Suppressor macrophage (primary cell): ENCODE results near the gene ZNF821.
"Not testable (repeated sequence)": the region's sequence is repeated elsewhere in the genome, so short reads cannot be mapped to it uniquely, and the experiment has no call there.

Experiments
- DNase-seq, 4 experiments: peaks; one replicate each; pipeline ENCODE4 v3.0.0-alpha.2; 2020 to 2022

The ZNF821 gene

DNA sequence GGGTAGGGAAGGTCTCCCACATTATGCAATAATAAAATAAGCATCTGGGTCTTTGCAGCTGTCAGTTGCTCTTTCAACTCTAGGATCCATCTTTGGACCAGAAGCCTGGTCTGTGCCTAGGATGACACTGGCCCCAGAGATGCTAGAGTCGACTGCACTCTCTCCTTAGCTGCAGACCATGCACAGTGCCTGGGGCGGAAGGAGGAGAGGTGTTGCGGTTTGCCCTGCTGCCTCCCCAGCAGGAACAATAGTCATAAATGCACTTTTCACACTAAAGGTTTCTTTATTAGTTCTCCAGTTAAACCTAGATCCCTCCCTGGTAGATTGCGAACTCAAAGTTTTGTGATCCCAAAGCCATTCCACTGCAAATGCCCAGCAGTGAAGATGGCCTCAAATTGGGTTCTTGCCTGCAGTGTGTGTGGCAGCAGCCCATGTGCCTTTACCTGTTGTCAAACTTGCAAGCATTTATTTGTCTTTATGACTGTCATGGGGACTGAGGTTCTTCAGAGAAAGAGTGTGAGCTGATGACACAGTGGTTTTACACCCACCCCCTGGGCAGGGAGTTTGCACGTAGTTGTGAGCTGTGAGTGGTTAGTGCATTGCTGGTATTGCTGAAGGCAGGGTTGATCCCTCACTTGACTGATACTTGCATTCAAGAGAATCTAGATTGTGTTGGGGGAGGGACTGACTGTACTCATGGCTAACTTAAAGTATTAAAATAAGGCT is 27.9 kb downstream of the ZNF821 start:
- no peak for DNase-seq

DNA sequence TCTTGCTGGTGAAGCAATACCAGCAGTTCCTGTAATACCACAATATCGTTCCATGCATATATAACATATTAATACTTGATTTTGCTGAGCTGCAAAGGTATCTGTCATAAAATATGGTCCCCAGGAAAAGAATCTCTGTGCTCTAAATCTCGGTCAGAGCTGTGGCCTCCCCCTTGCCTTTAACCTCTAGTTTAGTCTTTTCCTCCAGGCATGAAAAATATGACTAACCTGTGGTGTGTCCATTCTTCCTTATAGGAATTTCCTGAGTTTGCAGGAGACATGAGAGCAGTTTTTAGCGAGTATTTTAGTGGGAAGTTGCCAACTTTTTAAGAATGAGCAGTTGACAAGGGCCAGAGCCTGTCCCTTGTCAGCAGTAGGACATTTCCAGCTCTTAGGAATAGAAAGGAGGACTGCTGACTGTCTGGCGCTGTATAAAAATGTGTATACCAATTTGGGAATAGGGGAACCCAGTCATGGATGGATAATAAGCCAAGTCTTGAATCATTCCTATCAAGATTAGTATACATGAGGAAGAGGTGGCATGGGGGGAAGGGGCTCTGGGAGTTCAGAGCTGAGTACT is 29.5 kb downstream of the ZNF821 start:
- no peak for DNase-seq

DNA sequence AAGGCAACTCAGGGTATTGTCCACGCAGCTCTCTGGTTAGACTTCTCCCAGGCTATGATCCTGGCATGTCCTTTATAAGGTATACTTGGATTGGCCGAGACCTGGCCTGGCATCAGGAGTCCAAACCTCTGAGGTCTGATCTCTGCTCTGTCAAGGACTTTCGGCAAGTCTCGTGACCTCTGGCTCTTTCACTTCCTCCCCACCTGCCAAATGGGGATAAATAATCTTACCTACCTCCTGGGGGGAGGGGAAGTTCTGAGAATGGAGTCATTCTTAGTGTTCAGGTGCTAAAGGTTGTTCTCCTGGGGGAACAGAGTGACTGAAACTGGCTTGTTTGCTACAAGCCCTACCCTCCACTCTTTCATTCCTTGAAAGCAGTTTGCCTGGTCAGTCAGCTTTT is 30.6 kb downstream of the ZNF821 start:
- DNase-seq = no peak

DNA sequence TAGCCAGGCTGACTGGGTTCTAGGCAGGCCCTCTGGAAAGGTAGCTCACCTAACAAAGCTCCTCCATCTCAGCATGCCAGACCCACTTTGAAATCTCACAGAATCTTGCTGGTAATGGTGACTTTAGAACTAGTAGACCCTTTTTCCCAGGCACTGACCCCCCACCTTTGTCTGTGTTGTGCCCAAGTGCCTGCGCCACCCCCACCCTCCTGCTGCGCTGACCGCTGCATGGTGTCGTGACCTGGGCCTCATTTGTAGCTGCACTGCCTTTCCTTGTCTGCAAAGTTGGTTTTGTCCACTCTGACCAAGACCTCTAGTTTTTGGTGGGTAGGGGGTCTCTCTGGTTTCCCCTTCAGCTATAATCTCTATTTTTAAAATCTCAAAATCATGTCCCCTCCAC is 31.4 kb downstream of the ZNF821 start:
- no peak for DNase-seq

DNA sequence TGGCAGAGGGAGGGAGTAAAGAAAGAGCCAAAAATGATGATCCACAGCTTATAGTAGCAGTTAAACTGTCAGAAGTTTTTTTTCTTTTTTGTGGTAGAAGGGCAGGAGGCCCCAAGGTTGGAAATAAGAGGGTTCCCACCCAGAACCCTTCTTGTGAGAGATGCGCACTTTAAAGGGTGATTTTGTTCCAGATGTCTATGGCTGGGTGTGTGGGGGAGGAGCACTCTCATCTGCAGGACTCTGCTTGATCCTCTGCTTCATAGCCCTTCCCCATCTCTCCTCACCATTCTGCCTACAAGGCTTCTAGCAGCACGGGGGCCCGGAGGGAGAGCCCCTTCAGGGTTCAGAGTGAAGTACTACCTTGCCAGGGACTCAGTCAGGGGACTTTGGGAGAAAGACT is 31.8 kb downstream of the ZNF821 start:
- no peak for DNase-seq

DNA sequence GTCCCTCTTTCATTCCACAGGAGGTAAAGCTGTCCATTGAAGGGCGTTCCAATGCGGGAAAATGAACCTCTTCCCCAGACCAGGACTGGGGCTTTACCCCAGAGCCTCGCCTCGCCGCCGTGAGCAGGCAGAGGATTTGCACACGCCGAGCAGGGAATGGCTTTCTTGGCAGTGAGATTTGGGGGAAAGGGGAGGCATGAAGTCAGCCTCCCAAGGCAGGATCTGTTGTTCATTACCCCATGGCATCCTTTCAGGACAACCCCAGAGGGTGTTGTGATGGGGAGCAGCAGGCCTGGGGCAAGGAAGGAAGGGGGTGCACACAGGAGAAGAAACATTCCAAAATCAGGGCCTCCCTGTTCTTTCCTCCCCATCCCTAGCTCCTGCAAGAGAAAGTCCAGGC is 32.2 kb downstream of the ZNF821 start:
- DNase-seq = no peak

DNA sequence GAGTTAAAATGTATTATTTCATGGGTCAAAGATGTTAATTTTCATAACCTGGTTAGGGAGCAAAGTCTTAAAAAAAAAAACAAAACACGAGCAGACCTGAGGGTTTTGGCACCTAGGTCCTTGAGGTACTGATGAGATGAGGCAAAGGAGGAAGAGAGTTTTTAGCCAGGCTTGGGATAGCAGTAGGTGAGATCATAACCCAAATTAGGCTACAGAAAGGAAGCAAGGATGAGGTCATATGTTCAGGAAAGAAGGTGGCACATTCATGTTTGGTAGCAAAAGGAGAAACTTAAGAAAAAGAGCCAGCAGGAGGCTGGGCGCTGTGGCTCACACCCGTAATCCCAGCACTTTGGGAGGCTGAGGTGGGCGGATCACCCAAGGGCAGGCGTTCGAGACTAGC is 35.4 kb downstream of the ZNF821 start:
- DNase-seq = no peak

DNA sequence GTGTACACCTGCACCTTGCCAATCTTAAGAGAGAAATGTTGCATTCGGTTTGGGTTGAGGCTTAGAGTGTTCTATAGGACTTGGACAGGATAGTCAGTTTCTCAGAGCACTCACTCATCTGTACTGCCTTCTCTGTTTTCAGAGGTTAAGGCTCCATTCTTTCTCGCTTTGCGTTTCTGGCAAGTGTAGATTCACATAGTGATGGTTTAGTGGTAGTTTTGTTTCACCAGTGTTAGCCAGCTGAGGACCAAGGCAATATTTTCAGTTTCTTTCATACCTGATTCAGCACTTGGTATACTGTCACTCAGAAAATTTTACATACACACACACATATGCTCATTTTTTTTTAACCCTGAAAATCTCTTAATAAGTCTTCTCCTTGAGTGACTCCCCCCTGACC is 36.9 kb downstream of the ZNF821 start:
- DNase-seq = no peak

DNA sequence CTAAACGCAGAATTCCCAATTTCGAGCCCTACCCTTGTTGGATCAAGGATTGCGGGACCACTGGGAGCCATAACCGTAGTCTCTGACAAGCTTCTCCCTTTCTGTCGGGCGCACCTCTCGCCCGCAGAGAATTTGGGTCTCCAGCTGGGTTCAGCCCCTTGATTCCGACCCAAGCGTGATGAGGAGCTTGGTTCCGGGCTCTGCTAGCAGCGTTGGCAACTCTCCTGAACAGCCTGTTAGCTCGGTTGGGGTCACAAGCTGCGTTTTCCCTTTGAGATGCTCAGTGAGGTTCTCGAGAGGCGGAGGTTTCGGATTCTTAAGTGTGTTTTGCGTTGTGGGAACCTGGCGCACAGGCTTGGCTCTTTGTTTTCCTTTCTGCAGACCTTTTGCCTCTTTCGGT is 37.6 kb downstream of the ZNF821 start:
- peak; percentile 10 to 24 (median 15) for DNase-seq

DNA sequence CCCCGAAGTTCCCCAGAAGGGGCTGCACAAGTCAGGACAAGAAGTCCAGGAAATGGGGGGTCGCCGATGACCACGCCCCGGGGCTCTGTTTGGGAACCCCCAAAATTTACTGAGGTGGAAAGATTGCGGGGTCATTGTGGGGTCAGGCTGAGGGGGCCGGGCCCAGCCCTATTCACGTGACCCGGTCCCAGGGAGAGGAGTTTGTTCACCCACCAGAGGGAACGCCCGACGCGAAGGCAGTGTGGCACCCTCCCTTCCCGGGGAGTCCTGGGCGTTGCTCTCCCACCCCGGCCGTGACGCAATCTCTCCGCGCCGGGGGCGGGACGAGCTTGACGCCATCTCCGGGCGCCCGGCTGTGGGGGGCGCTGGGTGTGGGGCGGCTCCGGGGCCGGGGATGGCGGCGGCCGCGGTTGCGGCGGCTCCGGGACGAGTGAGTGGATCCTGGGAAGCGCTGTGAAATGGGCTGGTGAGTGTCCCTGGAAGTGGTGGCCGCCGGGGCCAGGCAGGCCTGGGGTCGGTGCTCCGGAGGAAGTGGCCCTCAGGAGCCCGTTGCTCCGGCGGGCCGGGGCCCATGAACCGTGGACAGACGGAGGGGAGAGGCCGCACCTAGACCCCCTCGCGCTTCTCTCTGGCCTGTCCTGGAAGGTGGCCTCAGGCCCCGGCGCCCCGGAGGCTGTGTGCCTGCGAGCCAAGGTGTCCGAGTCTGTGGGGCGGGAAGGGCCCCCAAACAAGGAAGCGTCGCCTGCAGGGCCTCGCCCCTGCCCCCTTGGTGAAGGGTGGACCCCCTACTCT is 38.1 kb downstream of the ZNF821 start, which contains the start of gene ATXN1L:
ATXN1L (plus strand) TSS at position 338 of the 792 bp plus-strand sequence. CDS start 3,765 bp downstream, outside the sequence.
- peak; percentile 97 to 98 (median 98) for DNase-seq

DNA sequence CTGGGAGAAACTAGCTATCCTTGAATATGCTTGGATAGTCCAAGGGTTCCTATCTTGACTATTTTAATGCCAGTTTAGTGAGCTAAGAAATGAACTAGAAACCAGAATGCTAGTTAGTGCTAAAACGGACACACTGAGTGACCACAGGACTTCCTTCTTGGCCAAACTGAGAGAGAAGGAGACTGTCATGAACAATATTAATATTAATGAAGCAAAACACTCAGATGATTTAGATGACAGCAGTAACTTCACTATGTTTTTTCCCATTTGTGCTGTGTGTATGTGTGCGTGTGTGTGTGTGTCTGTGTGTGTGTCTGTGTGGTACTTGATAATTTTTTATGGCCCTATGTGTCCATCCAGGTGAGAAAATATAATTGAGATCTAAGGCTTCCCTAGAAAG is 40.4 kb downstream of the ZNF821 start:
- peak in 1 of 4 experiments; percentile 14 for DNase-seq

DNA sequence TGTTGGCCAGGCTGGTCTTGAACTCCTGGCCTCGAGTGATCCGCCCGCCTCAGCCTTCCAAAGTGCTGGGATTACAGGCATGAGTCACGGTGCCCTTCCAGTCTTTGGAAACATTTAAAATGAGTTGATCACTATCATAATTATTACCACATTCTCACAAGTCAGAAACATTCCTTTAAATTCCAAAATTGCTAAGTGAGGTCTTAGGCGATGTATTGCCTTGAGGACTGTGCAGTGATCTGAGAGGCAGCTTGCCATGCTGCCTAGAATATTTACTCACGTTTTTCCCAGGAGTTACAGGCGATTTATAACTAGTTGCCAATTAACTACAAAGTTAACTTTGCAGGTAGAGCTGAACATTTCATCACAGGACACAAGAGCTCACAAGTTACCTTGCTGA is 43.9 kb downstream of the ZNF821 start:
- no peak for DNase-seq

DNA sequence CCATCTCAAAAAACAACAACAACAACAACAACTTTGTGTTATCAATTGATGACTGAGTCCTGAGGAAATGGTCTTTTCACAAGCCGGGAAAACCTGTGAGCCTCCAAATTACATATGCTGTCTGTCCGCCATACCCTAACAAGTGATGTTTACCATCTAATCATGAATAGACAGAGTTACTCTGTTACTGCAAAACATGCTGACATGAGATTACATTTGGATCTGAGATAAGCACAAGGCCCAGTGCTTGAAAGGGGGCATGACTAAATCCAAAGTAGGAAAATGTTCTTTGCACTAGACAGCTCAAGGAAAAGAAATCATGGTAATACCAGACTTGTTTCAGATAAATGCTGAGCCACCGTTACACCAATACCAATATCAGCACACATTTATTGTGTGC is 46.8 kb downstream of the ZNF821 start:
- no peak for DNase-seq

DNA sequence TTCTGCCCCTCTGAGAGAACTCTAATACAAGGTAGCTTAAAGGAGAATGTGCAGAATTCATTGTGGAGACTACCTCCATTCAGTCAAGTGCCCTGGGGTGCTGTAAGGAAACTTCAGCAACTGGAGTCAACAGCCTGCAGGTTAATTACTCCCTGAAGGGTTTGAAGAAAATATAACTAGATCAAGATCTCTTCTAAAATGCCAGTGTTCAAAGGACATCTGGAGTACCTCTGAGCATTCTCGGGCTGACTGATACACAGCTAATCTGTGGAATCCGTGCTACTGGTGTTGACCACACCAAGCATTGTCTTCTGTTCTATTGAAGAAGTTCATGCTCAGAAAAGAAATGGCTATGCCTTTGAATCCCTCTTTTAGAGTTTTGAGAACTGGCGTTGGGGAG is 49.7 kb downstream of the ZNF821 start:
- no peak for DNase-seq

DNA sequence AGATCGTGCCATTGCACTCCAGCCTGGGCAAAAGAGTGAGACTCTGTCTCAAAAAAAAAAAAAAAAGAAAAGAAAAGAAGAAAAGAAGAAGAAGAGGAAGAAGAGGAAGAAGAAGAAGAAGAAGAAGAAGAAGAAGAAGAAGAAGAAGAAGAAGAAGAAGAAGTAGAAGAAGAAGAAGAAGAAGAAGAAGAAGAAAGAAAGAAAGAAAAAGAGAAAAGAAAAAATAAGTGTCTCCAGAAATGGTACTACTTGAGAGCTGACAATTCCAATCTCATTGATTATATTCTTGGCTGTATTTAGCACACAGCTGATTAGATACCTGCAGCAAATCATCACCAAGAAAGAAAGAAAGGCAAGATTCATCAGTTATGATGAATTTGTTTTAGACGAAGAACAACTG is 51.9 kb downstream of the ZNF821 start:
- DNase-seq = not testable (repeated sequence)

DNA sequence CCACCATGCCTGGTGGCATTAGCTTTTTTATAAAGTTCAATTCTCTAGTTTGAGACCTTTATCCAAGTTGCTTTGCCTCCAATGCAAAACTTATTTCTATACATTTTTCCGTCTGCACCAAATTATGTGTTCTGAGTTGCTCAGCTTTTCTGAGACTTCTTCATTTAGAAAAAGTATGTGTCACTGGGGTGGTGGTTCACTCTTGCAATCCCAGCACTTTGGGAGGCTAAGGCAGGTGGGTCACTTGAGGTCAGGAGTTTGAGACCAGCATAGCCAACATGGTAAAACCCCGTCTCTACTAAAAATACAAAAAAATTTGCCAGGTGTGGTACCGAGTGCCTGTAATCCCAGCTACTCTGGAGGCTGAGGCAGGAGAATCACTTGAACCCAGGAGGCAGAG is 52.3 kb downstream of the ZNF821 start:
- not testable (repeated sequence) for DNase-seq

DNA sequence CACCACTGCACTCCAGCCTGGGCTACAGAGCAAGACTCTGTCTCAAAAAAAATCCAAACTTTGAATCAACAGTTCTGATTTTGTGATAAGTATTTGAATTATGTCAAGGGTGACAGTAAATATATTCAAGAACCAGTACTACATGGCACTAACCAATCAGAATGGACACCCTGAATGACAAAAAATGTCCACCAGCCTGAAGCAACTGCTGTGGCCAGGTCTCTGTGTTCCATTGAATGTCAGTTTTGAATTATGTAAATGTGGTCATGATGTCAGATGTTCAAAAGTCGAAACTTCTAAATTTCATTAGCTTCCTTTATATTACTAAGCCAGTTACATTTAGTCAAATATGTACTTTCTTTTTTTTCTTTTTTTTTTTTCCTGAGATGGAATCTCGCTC is 53.6 kb downstream of the ZNF821 start:
- DNase-seq = no peak

DNA sequence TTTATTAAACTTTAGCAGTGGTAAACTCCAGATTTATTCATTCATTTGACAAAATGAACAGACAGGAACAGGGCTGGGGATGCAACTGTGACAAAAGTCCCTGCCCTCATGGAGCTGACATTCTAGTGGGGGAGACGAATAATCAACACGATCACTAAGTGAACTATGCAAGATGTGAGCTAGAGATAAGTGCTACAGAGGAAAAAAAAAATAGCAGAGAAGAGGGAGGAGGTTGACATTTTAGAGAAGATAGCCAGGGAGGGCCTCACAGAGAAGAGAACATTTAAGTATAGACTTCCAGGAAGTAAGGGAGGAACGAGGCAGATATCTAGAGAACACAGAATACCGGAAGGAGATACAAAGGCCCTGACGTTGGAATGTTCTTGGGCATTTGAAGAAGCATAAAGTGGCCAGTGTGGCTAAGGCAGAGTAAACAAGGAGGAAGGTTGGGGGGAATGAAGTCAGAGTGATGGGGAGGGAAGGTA is 57.4 kb downstream of the ZNF821 start:
- DNase-seq = no peak

DNA sequence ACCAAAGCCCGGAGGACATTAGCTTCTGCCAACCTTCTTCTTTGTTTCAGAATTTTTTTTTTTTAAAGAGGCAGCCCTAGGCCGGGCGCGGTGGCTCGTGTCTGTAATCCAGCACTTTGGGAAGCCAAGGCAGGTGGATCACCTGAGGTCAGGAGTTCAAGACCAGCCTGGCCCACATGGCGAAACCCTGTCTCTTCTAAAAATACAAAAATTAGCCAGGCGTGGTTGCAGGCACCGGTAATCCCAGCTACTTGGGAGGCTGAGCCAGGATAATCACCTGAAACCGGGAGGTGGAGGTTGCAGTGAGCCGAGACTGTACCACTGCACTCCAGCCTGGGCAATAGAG is 66.9 kb downstream of the ZNF821 start:
- DNase-seq = not testable (repeated sequence)

DNA sequence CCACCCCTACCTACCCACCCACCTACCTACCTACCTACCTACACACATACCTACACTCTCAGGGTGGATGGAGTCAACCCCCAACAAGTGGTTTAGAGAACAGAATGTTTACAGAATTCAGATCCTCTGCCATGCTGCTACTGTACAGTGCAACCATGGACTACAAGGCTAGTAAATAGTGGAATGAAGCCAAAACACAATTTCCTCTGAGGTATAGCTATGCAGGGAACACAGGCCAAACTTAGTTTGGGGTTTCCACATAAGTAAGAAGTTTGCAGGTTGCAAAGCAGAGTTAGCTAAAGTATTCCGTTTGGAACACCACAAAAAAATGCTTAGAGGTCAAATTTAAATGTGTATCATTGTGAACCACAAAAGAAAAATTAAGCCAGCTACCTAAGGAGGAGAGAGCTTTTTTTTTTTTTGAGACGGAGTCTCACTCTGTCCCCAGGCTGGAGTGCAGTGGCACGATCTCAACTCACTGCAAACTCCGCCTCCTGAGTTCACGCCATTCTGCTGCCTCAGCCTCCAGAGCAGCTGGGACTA is 72.7 kb downstream of the ZNF821 start:
- no peak for DNase-seq

DNA sequence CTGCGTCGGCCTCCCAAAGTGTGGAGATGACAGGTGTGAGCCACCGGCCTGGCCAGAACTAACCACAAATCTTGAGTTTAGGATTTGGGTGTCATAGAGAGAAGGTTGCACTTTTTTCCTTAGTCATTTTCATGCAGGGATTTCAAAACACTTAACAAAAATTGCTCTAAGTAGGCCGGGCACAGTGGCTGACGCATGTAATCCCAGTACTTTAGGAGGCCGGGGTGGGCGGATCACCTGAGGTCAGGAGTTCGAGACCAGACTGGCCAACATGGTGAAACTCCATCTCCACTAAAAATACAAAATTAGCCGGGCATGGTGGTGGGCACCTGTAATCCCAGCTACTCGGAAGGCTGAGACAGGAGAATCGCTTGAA is 73.8 kb downstream of the ZNF821 start:
- peak; percentile 38 to 70 (median 48) for DNase-seq
